ENCODE results near the gene TRAPPC12. TPM values are rescaled to one million over a fixed set of nuclear protein-coding genes. Genes with fewer than 3 reads are reported as not detected.

TRAPPC12 gene
- total and polyA plus RNA-seq, 3 experiments from 2014 or later, result 37.1 to 76.5 (median 74.1) TPM

- Mint-ChIP-seq H3K4me1 (no peaks in the 10 kb centered on the region), H3K9me3 (no peaks in the 10 kb centered on the region), H3K27ac (peak overlapping the region in 1 of 8 donors; percentile 88), H3K27me3 (no peaks in the 10 kb centered on the region), H3K36me3 (peaks cover 9 to 43% (median 13%) of the 10 kb centered on the region in 3 donors), H3K4me3 (no peak overlapping the region)
- Histone ChIP-seq H3K27me3 (ENCODE audit: insufficient read depth, low read length, poor library complexity, severe bottlenecking) (no peaks in the 10 kb centered on the region), H3K27ac (ENCODE audit: low read depth, low read length) (no peak overlapping the region), H3K9me3 (ENCODE audit: low read length) (no peaks in the 10 kb centered on the region), H3K36me3 (ENCODE audit: insufficient read depth, low read length) (no peaks in the 10 kb centered on the region), H3K4me3 (ENCODE audit: low read length) (no peak overlapping the region), H3K4me1 (ENCODE audit: insufficient read depth, low read length) (no peaks in the 10 kb centered on the region)
- DNase-seq, result no peak
- POLR2A ChIA-PET, result no interaction called here
- CTCF ChIA-PET, result no interaction called here
These were observed 37.2 kb upstream of the TRAPPC12 start for GRCh38 chr2:3342324-3342723.

DNA sequence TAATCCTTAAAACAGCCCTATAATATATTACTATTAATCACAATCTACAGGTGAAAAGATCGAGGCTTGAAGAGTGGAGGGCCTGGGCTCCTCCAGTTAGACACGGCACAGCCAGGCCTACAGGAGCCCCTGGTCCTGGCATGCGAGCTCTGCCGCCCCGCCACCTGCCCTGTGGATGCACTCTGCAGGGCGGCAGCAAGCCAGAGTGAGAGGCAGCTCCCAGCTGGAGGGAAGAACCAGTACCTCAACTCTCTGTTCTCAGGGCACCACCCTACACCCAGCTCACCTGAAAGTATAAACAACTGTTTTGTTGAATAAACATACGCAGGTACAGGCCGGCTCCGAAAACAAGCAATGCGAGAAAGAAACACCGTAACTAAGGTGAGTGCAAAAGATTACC lies 36.5 kb upstream of the TRAPPC12 start:
- H3K4me1 Mint-ChIP-seq, result peaks cover 0 to 2% (median 0%) of the 10 kb centered on the region in 3 donors
- ChIA-PET POLR2A (no interaction called here), CTCF (no interaction called here)
- H3K27ac Mint-ChIP-seq, result no peak overlapping the region
- H3K9me3 Mint-ChIP-seq, result no peaks in the 10 kb centered on the region
- Histone ChIP-seq H3K27ac (ENCODE audit: low read depth, low read length) (no peak overlapping the region), H3K4me1 (ENCODE audit: insufficient read depth, low read length) (no peaks in the 10 kb centered on the region), H3K27me3 (ENCODE audit: insufficient read depth, low read length, poor library complexity, severe bottlenecking) (no peaks in the 10 kb centered on the region), H3K9me3 (ENCODE audit: low read length) (no peaks in the 10 kb centered on the region), H3K4me3 (ENCODE audit: low read length) (no peak overlapping the region), H3K36me3 (ENCODE audit: insufficient read depth, low read length) (no peaks in the 10 kb centered on the region)
- H3K27me3 Mint-ChIP-seq, result no peaks in the 10 kb centered on the region
- H3K36me3 Mint-ChIP-seq, result peaks cover 11 to 44% (median 16%) of the 10 kb centered on the region in 3 donors
- DNase-seq, result no peak
- H3K4me3 Mint-ChIP-seq, result no peak overlapping the region

DNA sequence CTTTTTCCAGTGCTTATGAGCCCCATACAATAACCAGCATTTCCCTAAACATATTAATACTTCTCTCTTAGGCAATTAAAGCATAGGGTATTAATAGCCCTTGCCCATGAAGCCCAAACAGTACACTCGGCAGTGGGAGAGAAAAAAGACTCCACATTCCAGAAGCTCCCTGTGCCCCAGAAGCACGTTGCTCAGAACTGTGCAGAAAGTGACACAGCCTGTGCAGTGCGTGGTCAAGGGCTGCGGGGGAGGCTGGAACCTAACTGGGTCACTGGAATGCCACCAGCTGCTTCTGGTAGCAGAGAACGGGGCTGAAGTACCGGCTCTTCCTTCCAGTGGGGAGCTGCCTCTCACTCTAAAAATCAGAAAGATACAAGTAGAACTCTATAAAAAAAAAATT lies 34.6 kb upstream of the TRAPPC12 start:
- Histone ChIP-seq H3K4me3 (ENCODE audit: low read length) (no peak overlapping the region), H3K27ac (ENCODE audit: low read depth, low read length) (no peak overlapping the region), H3K27me3 (ENCODE audit: insufficient read depth, low read length, poor library complexity, severe bottlenecking) (no peaks in the 10 kb centered on the region), H3K4me1 (ENCODE audit: insufficient read depth, low read length) (no peaks in the 10 kb centered on the region), H3K36me3 (ENCODE audit: insufficient read depth, low read length) (no peaks in the 10 kb centered on the region), H3K9me3 (ENCODE audit: low read length) (no peaks in the 10 kb centered on the region)
- ChIA-PET CTCF (no interaction called here), POLR2A (no interaction called here)
- peaks cover 11 to 51% (median 17%) of the 10 kb centered on the region in 3 donors for H3K36me3 Mint-ChIP-seq
- H3K27me3 Mint-ChIP-seq, result no peaks in the 10 kb centered on the region
- no peak overlapping the region for H3K27ac Mint-ChIP-seq
- peaks cover 0 to 2% (median 0%) of the 10 kb centered on the region in 3 donors for H3K4me1 Mint-ChIP-seq
- no peak overlapping the region for H3K4me3 Mint-ChIP-seq
- no peak for DNase-seq
- H3K9me3 Mint-ChIP-seq, result no peaks in the 10 kb centered on the region

DNA sequence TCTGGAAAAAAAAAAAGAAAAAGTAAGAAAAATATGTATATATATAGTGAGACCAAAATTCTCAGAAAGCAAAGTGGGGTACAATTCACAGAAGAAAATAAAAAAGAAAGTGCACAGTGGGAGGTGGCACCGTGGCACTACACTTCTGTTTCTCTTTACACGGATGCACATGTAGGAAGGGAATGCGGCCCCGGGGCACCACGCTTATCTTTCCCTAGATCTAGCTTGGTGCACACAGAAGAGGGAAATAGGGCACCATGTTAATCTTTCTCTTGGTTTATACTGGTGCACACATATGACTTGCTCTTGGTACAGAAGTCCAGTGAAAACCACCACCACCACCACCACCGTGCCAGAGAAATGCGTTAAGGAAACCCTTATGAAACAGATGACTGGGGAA lies 33.9 kb upstream of the TRAPPC12 start:
- no peak overlapping the region for H3K27ac ChIP-seq (ENCODE audit: low read depth, low read length)
- CTCF ChIA-PET, result no interaction called here
- H3K36me3 Mint-ChIP-seq, result peaks cover 17 to 55% (median 20%) of the 10 kb centered on the region in 3 donors
- POLR2A ChIA-PET, result no interaction called here
- H3K27ac Mint-ChIP-seq, result no peak overlapping the region
- H3K36me3 ChIP-seq (ENCODE audit: insufficient read depth, low read length), result no peaks in the 10 kb centered on the region
- H3K4me3 Mint-ChIP-seq, result no peak overlapping the region
- DNase-seq, result no peak
- peaks cover 0 to 2% (median 0%) of the 10 kb centered on the region in 3 donors for H3K4me1 Mint-ChIP-seq
- no peaks in the 10 kb centered on the region for H3K4me1 ChIP-seq (ENCODE audit: insufficient read depth, low read length)
- H3K27me3 ChIP-seq (ENCODE audit: insufficient read depth, low read length, poor library complexity, severe bottlenecking), result no peaks in the 10 kb centered on the region
- peaks cover 0 to 3% (median 0%) of the 10 kb centered on the region in 5 donors for H3K9me3 Mint-ChIP-seq
- no peaks in the 10 kb centered on the region for H3K27me3 Mint-ChIP-seq
- no peak overlapping the region for H3K4me3 ChIP-seq (ENCODE audit: low read length)
- no peaks in the 10 kb centered on the region for H3K9me3 ChIP-seq (ENCODE audit: low read length)

GRCh38 chr2:3348767-3349166 lies 30.7 kb upstream of the TRAPPC12 start:
- CTCF ChIA-PET, result no interaction called here

GRCh38 chr2:3349211-3349693 lies 30.2 kb upstream of the TRAPPC12 start:
- H3K27me3 ChIP-seq (ENCODE audit: insufficient read depth, low read length, poor library complexity, severe bottlenecking), result no peaks in the 10 kb centered on the region
- no peaks in the 10 kb centered on the region for H3K9me3 ChIP-seq (ENCODE audit: low read length)
- H3K4me1 ChIP-seq (ENCODE audit: insufficient read depth, low read length), result no peaks in the 10 kb centered on the region
- Mint-ChIP-seq H3K4me1 (peaks cover 0 to 5% (median 4%) of the 10 kb centered on the region in 3 donors), H3K9me3 (peaks cover 0 to 4% (median 4%) of the 10 kb centered on the region in 5 donors), H3K27me3 (no peaks in the 10 kb centered on the region), H3K27ac (no peak overlapping the region), H3K36me3 (peaks cover 29 to 74% (median 38%) of the 10 kb centered on the region in 3 donors), H3K4me3 (no peak overlapping the region)
- DNase-seq, result no peak
- ChIA-PET CTCF (no interaction called here), POLR2A (no interaction called here)
- H3K36me3 ChIP-seq (ENCODE audit: insufficient read depth, low read length), result peaks cover 5% of the 10 kb centered on the region
- H3K27ac ChIP-seq (ENCODE audit: low read depth, low read length), result no peak overlapping the region
- no peak overlapping the region for H3K4me3 ChIP-seq (ENCODE audit: low read length)

More at GRCh38 chr2:3348767-3349166, 30.7 kb upstream of the TRAPPC12 start:
- H3K36me3 Mint-ChIP-seq, result peaks cover 26 to 72% (median 38%) of the 10 kb centered on the region in 3 donors
- Histone ChIP-seq H3K9me3 (ENCODE audit: low read length) (no peaks in the 10 kb centered on the region), H3K36me3 (ENCODE audit: insufficient read depth, low read length) (peaks cover 2% of the 10 kb centered on the region), H3K27me3 (ENCODE audit: insufficient read depth, low read length, poor library complexity, severe bottlenecking) (no peaks in the 10 kb centered on the region), H3K4me3 (ENCODE audit: low read length) (no peak overlapping the region), H3K4me1 (ENCODE audit: insufficient read depth, low read length) (no peaks in the 10 kb centered on the region), H3K27ac (ENCODE audit: low read depth, low read length) (no peak overlapping the region)
- H3K4me1 Mint-ChIP-seq, result peaks cover 0 to 5% (median 2%) of the 10 kb centered on the region in 3 donors
- no peaks in the 10 kb centered on the region for H3K27me3 Mint-ChIP-seq
- peaks cover 0 to 4% (median 4%) of the 10 kb centered on the region in 5 donors for H3K9me3 Mint-ChIP-seq
- POLR2A ChIA-PET, result no interaction called here
- no peak for DNase-seq
- no peak overlapping the region for H3K4me3 Mint-ChIP-seq
- H3K27ac Mint-ChIP-seq, result peak overlapping the region in 2 of 8 donors; percentile 29 to 50

- Histone ChIP-seq H3K9me3 (ENCODE audit: low read length) (no peaks in the 10 kb centered on the region), H3K36me3 (ENCODE audit: insufficient read depth, low read length) (peaks cover 5% of the 10 kb centered on the region), H3K27ac (ENCODE audit: low read depth, low read length) (no peak overlapping the region), H3K4me1 (ENCODE audit: insufficient read depth, low read length) (no peaks in the 10 kb centered on the region), H3K4me3 (ENCODE audit: low read length) (no peak overlapping the region), H3K27me3 (ENCODE audit: insufficient read depth, low read length, poor library complexity, severe bottlenecking) (no peaks in the 10 kb centered on the region)
- peak overlapping the region in 2 of 8 donors; percentile 33 to 52 for H3K27ac Mint-ChIP-seq
- H3K4me1 Mint-ChIP-seq, result peaks cover 16 to 26% (median 24%) of the 10 kb centered on the region in 3 donors
- no peaks in the 10 kb centered on the region for H3K27me3 Mint-ChIP-seq
- H3K36me3 Mint-ChIP-seq, result peaks cover 17 to 41% (median 27%) of the 10 kb centered on the region in 3 donors
- peaks cover 0 to 4% (median 4%) of the 10 kb centered on the region in 5 donors for H3K9me3 Mint-ChIP-seq
- H3K4me3 Mint-ChIP-seq, result no peak overlapping the region
- ChIA-PET POLR2A (no interaction called here), CTCF (no interaction called here)
- no peak for DNase-seq
These were observed 24.5 kb upstream of the TRAPPC12 start for GRCh38 chr2:3354986-3355385.

GRCh38 chr2:3355951-3356569 lies 23.4 kb upstream of the TRAPPC12 start:
- H3K4me3 ChIP-seq (ENCODE audit: low read length), result no peak overlapping the region
- peaks cover 12 to 34% (median 17%) of the 10 kb centered on the region in 3 donors for H3K36me3 Mint-ChIP-seq
- H3K36me3 ChIP-seq (ENCODE audit: insufficient read depth, low read length), result peaks cover 5% of the 10 kb centered on the region
- CTCF ChIA-PET, result no interaction called here
- H3K9me3 ChIP-seq (ENCODE audit: low read length), result no peaks in the 10 kb centered on the region
- H3K27ac Mint-ChIP-seq, result peak overlapping the region in 2 of 8 donors; percentile 10 to 29
- POLR2A ChIA-PET, result no interaction called here
- peaks cover 19 to 30% (median 26%) of the 10 kb centered on the region in 3 donors for H3K4me1 Mint-ChIP-seq
- H3K9me3 Mint-ChIP-seq, result peaks cover 0 to 4% (median 0%) of the 10 kb centered on the region in 5 donors
- no peak overlapping the region for H3K4me3 Mint-ChIP-seq
- H3K4me1 ChIP-seq (ENCODE audit: insufficient read depth, low read length), result no peaks in the 10 kb centered on the region
- DNase-seq, result no peak
- no peaks in the 10 kb centered on the region for H3K27me3 ChIP-seq (ENCODE audit: insufficient read depth, low read length, poor library complexity, severe bottlenecking)
- H3K27me3 Mint-ChIP-seq, result no peaks in the 10 kb centered on the region
- H3K27ac ChIP-seq (ENCODE audit: low read depth, low read length), result no peak overlapping the region
